ENCODE results near the gene TMEM106C. TPM values are rescaled to one million over a fixed set of nuclear protein-coding genes. Genes with fewer than 3 reads are reported as not detected.

The TMEM106C gene
- total RNA-seq, 1 experiment from 2014 or later, result 99.4 TPM

- peak in 1 of 2 experiments; percentile 43 for DNase-seq
- ChIA-PET CTCF (no interaction called here), POLR2A (ENCODE audit: unreplicated experiment) (no interaction called here)
- Histone ChIP-seq H3K9me3 (ENCODE audit: insufficient read depth, low read depth) (no peaks in the 10 kb centered on the region), H3F3A (ENCODE audit: insufficient read depth, low read depth) (peaks cover 15% of the 10 kb centered on the region; the same call in 1 of the 2 replicates), H3K9me2 (ENCODE audit: insufficient read depth) (no peaks in the 10 kb centered on the region), H3K4me2 (no peak overlapping the region), H3K27me3 (ENCODE audit: insufficient read depth, low read depth) (no peaks in the 10 kb centered on the region), H3K79me2 (ENCODE audit: low read depth) (no peaks in the 10 kb centered on the region), H3K4me3 (no peak overlapping the region), H3K4me1 (replicated peaks; ENCODE audit: insufficient read depth) (peaks cover 43% of the 10 kb centered on the region), H4K20me1 (ENCODE audit: insufficient read depth) (no peaks in the 10 kb centered on the region), H2AFZ (no peak overlapping the region), H3K36me3 (ENCODE audit: low read depth) (no peaks in the 10 kb centered on the region), H3K27ac (no peak overlapping the region)
- BruUV-seq (replicated peaks), result no TSS peak
- TF ChIP-seq, protein P1, sequence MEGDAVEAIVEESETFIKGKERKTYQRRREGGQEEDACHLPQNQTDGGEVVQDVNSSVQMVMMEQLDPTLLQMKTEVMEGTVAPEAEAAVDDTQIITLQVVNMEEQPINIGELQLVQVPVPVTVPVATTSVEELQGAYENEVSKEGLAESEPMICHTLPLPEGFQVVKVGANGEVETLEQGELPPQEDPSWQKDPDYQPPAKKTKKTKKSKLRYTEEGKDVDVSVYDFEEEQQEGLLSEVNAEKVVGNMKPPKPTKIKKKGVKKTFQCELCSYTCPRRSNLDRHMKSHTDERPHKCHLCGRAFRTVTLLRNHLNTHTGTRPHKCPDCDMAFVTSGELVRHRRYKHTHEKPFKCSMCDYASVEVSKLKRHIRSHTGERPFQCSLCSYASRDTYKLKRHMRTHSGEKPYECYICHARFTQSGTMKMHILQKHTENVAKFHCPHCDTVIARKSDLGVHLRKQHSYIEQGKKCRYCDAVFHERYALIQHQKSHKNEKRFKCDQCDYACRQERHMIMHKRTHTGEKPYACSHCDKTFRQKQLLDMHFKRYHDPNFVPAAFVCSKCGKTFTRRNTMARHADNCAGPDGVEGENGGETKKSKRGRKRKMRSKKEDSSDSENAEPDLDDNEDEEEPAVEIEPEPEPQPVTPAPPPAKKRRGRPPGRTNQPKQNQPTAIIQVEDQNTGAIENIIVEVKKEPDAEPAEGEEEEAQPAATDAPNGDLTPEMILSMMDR (conservative IDR thresholded peaks at IDR 0.05), result no peak
- no peak for TF ChIP-seq EZH2 (IDR thresholded peaks at IDR 0.05; ENCODE audit: low read depth)
- intact Hi-C loops (cut with micrococcal nuclease; ENCODE audit: unreplicated experiment), result loop anchor here (5.0 kb wide), 2 partner anchors 88 to 228 kb away; no protein-coding TSS in a partner anchor
Measured at GRCh38 chr12:47944685-47945340, 18.6 kb upstream of the TMEM106C start.

DNA sequence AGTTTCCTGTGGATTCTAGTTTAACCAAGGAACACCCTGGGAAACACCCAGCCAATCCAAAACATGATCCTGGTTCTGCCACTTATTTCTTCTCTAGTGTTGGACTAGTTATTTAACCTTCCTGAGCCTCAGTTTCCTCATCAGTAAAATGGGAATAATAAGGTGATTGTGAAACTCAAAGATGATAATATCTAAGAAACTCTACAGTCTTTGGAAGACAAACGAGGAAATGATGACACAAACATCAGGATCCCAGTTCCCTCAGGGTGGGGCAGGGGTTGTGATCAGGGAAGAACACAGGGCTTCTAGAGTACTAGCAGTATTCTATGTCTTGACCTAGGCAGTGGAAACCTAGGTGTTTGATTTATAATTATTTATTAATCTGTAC lies 18.1 kb upstream of the TMEM106C start:
- Histone ChIP-seq H3K27ac (no peak overlapping the region), H3K36me3 (ENCODE audit: low read depth) (no peaks in the 10 kb centered on the region), H2AFZ (no peak overlapping the region), H3K27me3 (ENCODE audit: insufficient read depth, low read depth) (no peaks in the 10 kb centered on the region), H3K9me2 (ENCODE audit: insufficient read depth) (no peaks in the 10 kb centered on the region), H3K9me3 (ENCODE audit: insufficient read depth, low read depth) (no peaks in the 10 kb centered on the region), H4K20me1 (ENCODE audit: insufficient read depth) (no peaks in the 10 kb centered on the region), H3K79me2 (ENCODE audit: low read depth) (no peaks in the 10 kb centered on the region), H3K4me2 (no peak overlapping the region), H3F3A (ENCODE audit: insufficient read depth, low read depth) (peaks cover 15% of the 10 kb centered on the region; the same call in 1 of the 2 replicates), H3K4me1 (replicated peaks; ENCODE audit: insufficient read depth) (peaks cover 43% of the 10 kb centered on the region), H3K4me3 (no peak overlapping the region)
- TF ChIP-seq, protein P1 (conservative IDR thresholded peaks at IDR 0.05), result no peak
- no peak for TF ChIP-seq EZH2 (IDR thresholded peaks at IDR 0.05; ENCODE audit: low read depth)
- DNase-seq, result no peak
- no TSS peak for BruUV-seq (replicated peaks)
- intact Hi-C loops (cut with micrococcal nuclease; ENCODE audit: unreplicated experiment), result loop anchor here (5.0 kb wide), 2 partner anchors 88 to 228 kb away; no protein-coding TSS in a partner anchor
- CTCF ChIA-PET, result no interaction called here
- POLR2A ChIA-PET (ENCODE audit: unreplicated experiment), result no interaction called here

- Histone ChIP-seq H3K9me3 (ENCODE audit: insufficient read depth, low read depth) (no peaks in the 10 kb centered on the region), H3F3A (ENCODE audit: insufficient read depth, low read depth) (peaks cover 20% of the 10 kb centered on the region; the same call in 1 of the 2 replicates), H3K27me3 (ENCODE audit: insufficient read depth, low read depth) (no peaks in the 10 kb centered on the region), H3K4me3 (peak overlapping the region; percentile 47), H3K79me2 (ENCODE audit: low read depth) (no peaks in the 10 kb centered on the region), H3K36me3 (ENCODE audit: low read depth) (no peaks in the 10 kb centered on the region), H3K4me1 (replicated peaks; ENCODE audit: insufficient read depth) (peaks cover 43% of the 10 kb centered on the region), H2AFZ (peak overlapping the region; percentile 89), H3K27ac (peak overlapping the region; percentile 87), H4K20me1 (ENCODE audit: insufficient read depth) (no peaks in the 10 kb centered on the region), H3K9me2 (ENCODE audit: insufficient read depth) (no peaks in the 10 kb centered on the region), H3K4me2 (peak overlapping the region; percentile 74)
- DNase-seq, result peak; percentile 47 to 48
- POLR2A ChIA-PET (ENCODE audit: unreplicated experiment), result interaction anchor here (0.5 to 0.8 kb wide), 4 partner anchors 36 to 75 kb away, joined by 3 to 6 read pairs (median 3); partner anchors contain the start of gene VDR
- TF ChIP-seq EZH2 (IDR thresholded peaks at IDR 0.05; ENCODE audit: low read depth), result no peak
- TF ChIP-seq, protein P1 (conservative IDR thresholded peaks at IDR 0.05), result no peak
- BruUV-seq (replicated peaks), result TSS peak; percentile 22
- intact Hi-C loops (cut with micrococcal nuclease; ENCODE audit: unreplicated experiment), result loop anchor here (5.0 kb wide), 2 partner anchors 89 to 229 kb away; no protein-coding TSS in a partner anchor
- CTCF ChIA-PET, result interaction anchor here (0.7 to 1.8 kb wide), 6 partner anchors 9 to 174 kb away, joined by 3 to 12 read pairs (median 4); partner anchors contain the start of gene VDR
Measured at GRCh38 chr12:47946413-47947323, 16.7 kb upstream of the TMEM106C start.
